GM04503 (cell line): ENCODE measurements around the gene TRIM52.
"Not testable (repeated sequence)": the region's sequence is repeated elsewhere in the genome, so short reads cannot be mapped to it uniquely, and the experiment has no call there.

Experiments used
- DNase-seq: peaks from one replicate; pipeline ENCODE4 v3.0.0-alpha.2; 2012; ENCODE audit warnings: low read depth

The TRIM52 gene

GRCh38 chr5:181214249-181214648, 46.7 kb downstream of the TRIM52 start:
- DNase-seq, result not testable (repeated sequence)

GRCh38 chr5:181212934-181213333, 48.0 kb downstream of the TRIM52 start:
- no peak for DNase-seq

- DNase-seq, result no peak
Observed at GRCh38 chr5:181212080-181212479, 48.9 kb downstream of the TRIM52 start.

DNA sequence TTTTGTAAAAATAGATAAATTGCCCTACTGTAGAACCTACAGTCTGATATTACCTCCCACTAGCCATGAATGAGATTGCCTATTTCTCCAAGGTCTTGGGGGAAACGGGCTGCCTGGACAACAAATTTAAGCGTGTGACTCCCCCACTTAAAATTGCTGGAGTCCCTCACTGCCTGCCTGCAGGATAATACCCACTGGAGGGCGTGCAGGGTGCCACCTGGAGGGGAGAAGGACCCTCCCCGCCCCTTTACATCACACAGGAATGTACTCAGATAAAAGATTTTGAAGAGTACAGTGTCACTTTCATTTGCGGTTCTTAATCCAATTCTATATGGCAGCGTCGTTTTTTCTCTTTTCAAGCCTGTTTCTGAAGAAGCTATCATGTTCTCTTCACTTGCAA, 49.7 kb downstream of the TRIM52 start:
- DNase-seq, result no peak

DNA sequence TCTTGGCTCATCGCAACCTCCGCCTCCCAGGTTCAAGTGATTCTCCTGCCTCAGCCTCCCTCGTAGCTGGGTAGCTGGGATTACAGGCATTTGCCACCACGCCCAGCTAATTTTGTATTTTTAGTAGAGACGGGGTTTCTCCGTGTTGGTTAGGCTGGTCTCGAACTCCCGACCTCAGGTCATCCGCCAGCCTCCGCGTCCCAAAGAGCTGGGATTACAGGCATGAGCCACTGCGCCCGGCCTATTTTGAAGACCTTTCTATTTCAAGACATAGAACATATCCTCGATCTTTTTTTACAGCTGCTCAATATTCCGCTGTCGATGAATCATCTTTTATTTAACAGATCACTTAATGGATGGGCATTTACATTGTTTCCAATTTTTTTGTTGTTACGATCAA, 50.2 kb downstream of the TRIM52 start:
- DNase-seq, result not testable (repeated sequence)

DNA sequence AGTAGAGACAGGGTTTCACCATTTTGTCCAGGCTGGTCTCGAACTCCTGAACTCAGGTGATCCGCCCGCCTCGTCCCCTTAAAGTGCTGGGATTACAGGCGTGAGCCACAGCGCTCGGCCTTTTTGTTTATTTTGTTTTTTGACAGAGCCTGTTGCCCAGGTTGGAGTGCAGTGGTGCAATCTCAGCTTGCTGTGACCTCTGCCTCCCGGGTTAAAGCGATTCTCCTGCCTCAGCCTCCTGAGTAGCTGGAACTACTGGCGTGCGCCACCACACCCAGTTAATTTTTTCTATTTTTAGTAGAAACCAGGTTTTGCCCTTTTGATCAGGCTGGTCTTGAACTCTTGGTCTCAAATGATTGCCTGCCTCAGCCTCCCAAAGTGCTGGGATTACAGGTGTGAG, 50.8 kb downstream of the TRIM52 start:
- DNase-seq, result not testable (repeated sequence)

- DNase-seq, result not testable (repeated sequence)
Observed at GRCh38 chr5:181209006-181209405, 51.9 kb downstream of the TRIM52 start.

GRCh38 chr5:181207960-181208253, 53.0 kb downstream of the TRIM52 start:
- DNase-seq, result no peak

- DNase-seq, result no peak
Observed at GRCh38 chr5:181207214-181207959, 53.6 kb downstream of the TRIM52 start.

DNA sequence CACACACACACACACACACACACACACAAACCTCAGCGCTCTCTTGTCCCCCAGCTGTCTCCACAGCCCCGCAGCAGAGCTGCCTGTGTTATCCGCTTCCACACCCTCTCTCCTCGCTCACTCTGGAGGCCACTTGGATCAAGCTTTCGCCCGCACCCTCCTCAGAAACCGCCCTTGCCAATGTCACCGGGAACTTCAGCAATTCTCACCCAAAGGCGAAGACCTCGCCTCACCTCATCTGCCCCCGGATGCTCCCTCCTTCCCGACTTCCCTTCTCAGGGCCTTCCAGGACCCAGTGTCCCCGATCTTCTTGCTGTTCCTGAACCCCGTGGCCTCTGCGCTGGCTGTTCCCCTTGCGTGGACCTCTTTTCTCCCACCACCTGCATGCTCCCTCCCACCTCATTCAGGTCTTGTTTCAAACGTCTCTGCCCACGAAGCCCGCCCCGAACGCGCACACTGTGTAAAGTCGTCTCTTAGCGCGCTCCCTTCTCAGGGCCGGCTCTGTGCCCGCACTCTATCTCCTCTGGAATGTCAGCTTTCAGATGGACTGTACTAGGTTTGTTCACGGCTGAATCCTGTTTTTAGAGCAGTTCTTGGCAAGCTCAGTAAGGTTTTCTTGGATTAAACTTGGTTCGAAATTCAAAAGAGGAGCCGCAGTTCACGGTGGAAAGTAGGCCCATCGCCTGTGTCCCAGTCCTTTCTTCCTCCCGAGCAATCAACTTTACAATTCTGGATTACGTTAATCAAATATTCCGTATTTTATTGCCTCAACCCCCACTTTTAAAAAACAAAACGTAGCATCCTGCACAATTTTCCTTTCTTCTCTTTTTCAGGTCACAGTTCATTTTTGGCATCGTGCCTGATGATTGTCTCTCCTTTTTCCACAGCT, 54.9 kb downstream of the TRIM52 start:
- no peak for DNase-seq
